Uterus (tissue), 2 donors: ENCODE measurements around the gene SDE2.

Experiments
- POLR2A ChIP-seq, 2 donors: fragments of 450-650 bp; IDR thresholded peaks; one replicate each; pipeline ENCODE4 v1.6.1; 2016; ENCODE audit warnings: antibody characterized with exemption in 2 of 2, mild to moderate bottlenecking in 1 of 2, moderate library complexity in 1 of 2
- TF ChIP-seq, protein P1 (sequence below), 4 experiments: fragments of 200-600 bp in 2 of 4; fragments of 450-650 bp in 2 of 4; sonication (generic) in 2 of 4; IDR thresholded peaks; one replicate each; pipeline ENCODE4 v1.5.1; 2016 to 2019; ENCODE audit warnings: antibody characterized with exemption in 4 of 4, mild to moderate bottlenecking in 2 of 4, moderate library complexity in 1 of 4

DNA sequence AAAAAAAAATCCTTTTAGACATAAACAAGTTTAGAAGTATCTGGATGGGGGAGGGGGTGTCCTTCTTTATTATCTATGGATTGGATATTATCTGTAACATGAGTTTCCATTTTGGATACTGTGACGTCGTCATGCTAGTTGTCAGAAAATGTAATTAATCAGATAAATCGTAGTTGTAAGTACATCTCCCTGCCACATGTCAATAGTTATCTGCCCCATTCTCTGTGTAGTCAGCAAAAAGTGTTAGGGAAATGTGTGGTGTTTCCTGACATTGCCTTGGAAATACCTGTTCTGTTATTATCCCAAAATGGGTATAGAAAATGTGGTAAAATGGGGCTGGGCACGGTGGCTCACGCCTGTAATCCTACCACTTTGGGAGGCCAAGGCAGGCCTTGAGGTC, 24.6 kb upstream of the SDE2 start:
- TF ChIP-seq, protein P1, sequence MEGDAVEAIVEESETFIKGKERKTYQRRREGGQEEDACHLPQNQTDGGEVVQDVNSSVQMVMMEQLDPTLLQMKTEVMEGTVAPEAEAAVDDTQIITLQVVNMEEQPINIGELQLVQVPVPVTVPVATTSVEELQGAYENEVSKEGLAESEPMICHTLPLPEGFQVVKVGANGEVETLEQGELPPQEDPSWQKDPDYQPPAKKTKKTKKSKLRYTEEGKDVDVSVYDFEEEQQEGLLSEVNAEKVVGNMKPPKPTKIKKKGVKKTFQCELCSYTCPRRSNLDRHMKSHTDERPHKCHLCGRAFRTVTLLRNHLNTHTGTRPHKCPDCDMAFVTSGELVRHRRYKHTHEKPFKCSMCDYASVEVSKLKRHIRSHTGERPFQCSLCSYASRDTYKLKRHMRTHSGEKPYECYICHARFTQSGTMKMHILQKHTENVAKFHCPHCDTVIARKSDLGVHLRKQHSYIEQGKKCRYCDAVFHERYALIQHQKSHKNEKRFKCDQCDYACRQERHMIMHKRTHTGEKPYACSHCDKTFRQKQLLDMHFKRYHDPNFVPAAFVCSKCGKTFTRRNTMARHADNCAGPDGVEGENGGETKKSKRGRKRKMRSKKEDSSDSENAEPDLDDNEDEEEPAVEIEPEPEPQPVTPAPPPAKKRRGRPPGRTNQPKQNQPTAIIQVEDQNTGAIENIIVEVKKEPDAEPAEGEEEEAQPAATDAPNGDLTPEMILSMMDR (IDR thresholded peaks at IDR 0.05): no peak
- TF ChIP-seq POLR2A (IDR thresholded peaks at IDR 0.05): no peak
